ENCODE data around the gene NHERF2.

Gene NHERF2

DNA sequence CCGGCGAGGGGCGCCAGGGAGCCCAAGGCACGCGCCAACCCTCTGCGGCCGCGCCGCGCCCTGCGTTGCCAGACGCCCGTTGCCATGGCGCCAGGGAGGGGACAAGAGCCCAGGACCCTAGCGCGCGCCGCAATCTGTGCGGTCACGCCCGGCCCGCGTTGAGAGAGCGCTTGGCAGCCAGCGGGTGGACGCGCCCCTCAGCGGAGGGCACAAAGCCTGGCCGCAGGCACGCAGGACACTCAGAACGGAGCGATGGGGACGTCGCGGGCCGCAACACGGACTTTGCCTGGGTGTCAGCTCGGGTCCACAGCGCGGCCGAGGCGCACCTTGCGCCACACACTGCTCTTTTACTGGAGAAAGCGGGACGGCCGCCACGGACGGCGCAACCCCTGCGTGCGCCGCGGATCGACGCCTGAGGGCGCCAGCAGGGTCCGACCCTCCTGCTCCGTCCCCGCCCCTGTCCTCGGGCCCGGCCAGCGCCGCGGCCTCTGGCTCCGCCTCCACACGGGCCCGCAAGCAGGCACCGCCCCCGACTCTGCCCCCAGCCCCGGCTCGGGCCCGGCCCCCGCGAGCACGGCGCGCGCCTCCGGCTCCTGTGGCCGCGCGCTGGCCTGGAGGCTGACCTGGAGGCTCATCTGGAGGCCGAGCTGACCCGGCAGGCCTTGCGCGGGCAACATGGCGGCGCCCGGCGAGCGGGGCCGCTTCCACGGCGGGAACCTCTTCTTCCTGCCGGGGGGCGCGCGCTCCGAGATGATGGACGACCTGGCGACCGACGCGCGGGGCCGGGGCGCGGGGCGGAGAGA lies 43.0 kb upstream of the NHERF2 start, which contains the start of gene GFER:
Gene GFER, plus strand, starts transcription at position 650 of the 803 bp plus-strand sequence. Its CDS starts 26 bp downstream, at position 676.
- Histone ChIP-seq H3K9me3 (replicated peaks in 1 of 2; ENCODE audit: control insufficient read depth in 2 of 2, insufficient read depth in 1 of 2, low read depth in 1 of 2, low read length in 2 of 2) (no peaks in the 10 kb centered on the region), H3K9ac (ENCODE audit: low read depth, low read length, poor library complexity) (peak within 1 kb of the TSS; percentile 98), H2BK12ac (ENCODE audit: low read length) (peak within 1 kb of the TSS; percentile 18), H3K27me3 (ENCODE audit: control insufficient read depth in 3 of 3, insufficient read depth in 3 of 3, low read depth in 1 of 3, low read length in 3 of 3) (peaks cover 1 to 46% (median 20%) of the 10 kb centered on the region in 3 experiments), H2AK5ac (ENCODE audit: low read depth, low read length) (peak within 1 kb of the TSS; percentile 98), H3K18ac (ENCODE audit: low read length) (peak within 1 kb of the TSS; percentile 100), H4K8ac (ENCODE audit: low read depth, low read length) (no peak within 1 kb of the TSS), H3K4ac (ENCODE audit: low read length) (peak within 1 kb of the TSS; percentile 94), H3K4me2 (ENCODE audit: insufficient read depth, low read length, poor library complexity, severe bottlenecking) (peak within 1 kb of the TSS; percentile 96), H3K14ac (ENCODE audit: low read length) (no peak within 1 kb of the TSS), H2AFZ (ENCODE audit: low read length) (peak within 1 kb of the TSS; percentile 99), H3K4me1 (ENCODE audit: control insufficient read depth in 2 of 2, insufficient read depth in 1 of 2, low read depth in 1 of 2, low read length in 2 of 2) (peaks cover 17 to 31% of the 10 kb centered on the region in 2 donors), H4K91ac (ENCODE audit: low read depth, low read length, poor library complexity) (no peak within 1 kb of the TSS), H2BK5ac (ENCODE audit: low read length) (peak within 1 kb of the TSS; percentile 87), H3K23ac (ENCODE audit: low read depth, low read length, poor library complexity) (peak within 1 kb of the TSS; percentile 98), H3K79me1 (ENCODE audit: low read depth, low read length) (peaks cover 11% of the 10 kb centered on the region), H3K36me3 (replicated peaks in 1 of 2; ENCODE audit: control insufficient read depth in 2 of 2, insufficient read depth in 2 of 2, low read length in 2 of 2) (peaks cover 22 to 26% of the 10 kb centered on the region in 2 donors), H3K4me3 (ENCODE audit: low read length in 2 of 2) (peak within 1 kb of the TSS; percentile 87 to 93), H2BK120ac (ENCODE audit: low read depth, low read length) (peak within 1 kb of the TSS; percentile 76), H3K27ac (replicated peaks; ENCODE audit: low read length) (peak within 1 kb of the TSS; percentile 93), H2BK15ac (ENCODE audit: low read length) (peak within 1 kb of the TSS; percentile 91)
- peak; percentile 94 for DNase-seq (ENCODE audit: low spot score)
- WGBS, 2 donors (ENCODE audit: extremely low coverage in 2 of 2, insufficient read length in 2 of 2, insufficient replicate concordance in 1 of 2), result no CpG with 5 or more reads among the region's 109 CpGs

- WGBS, 2 donors (ENCODE audit: extremely low coverage in 2 of 2, insufficient read length in 2 of 2, insufficient replicate concordance in 1 of 2), result no CpG with 5 or more reads among the region's 58 CpGs
- H2BK120ac ChIP-seq (ENCODE audit: low read depth, low read length), result peak overlapping the region; percentile 35
- peaks cover 13% of the 10 kb centered on the region for H3K79me1 ChIP-seq (ENCODE audit: low read depth, low read length)
- H2BK12ac ChIP-seq (ENCODE audit: low read length), result peak overlapping the region; percentile 18
- H3K23ac ChIP-seq (ENCODE audit: low read depth, low read length, poor library complexity), result peak overlapping the region; percentile 93
- peak overlapping the region; percentile 99 for H2AFZ ChIP-seq (ENCODE audit: low read length)
- no peak overlapping the region for H3K14ac ChIP-seq (ENCODE audit: low read length)
- H3K18ac ChIP-seq (ENCODE audit: low read length), result peak overlapping the region; percentile 97
- H3K27ac ChIP-seq (replicated peaks; ENCODE audit: low read length), result peak overlapping the region; percentile 60
- H3K36me3 ChIP-seq (replicated peaks in 1 of 2; ENCODE audit: control insufficient read depth in 2 of 2, insufficient read depth in 2 of 2, low read length in 2 of 2), result peaks cover 22 to 24% of the 10 kb centered on the region in 2 donors
- H3K9ac ChIP-seq (ENCODE audit: low read depth, low read length, poor library complexity), result peak overlapping the region; percentile 86
- H3K4me1 ChIP-seq (ENCODE audit: control insufficient read depth in 2 of 2, insufficient read depth in 1 of 2, low read depth in 1 of 2, low read length in 2 of 2), result peaks cover 17 to 34% of the 10 kb centered on the region in 2 donors
- no peaks in the 10 kb centered on the region for H3K9me3 ChIP-seq (replicated peaks in 1 of 2; ENCODE audit: control insufficient read depth in 2 of 2, insufficient read depth in 1 of 2, low read depth in 1 of 2, low read length in 2 of 2)
- peaks cover 9 to 46% (median 21%) of the 10 kb centered on the region in 3 experiments for H3K27me3 ChIP-seq (ENCODE audit: control insufficient read depth in 3 of 3, insufficient read depth in 3 of 3, low read depth in 1 of 3, low read length in 3 of 3)
- H3K4me2 ChIP-seq (ENCODE audit: insufficient read depth, low read length, poor library complexity, severe bottlenecking), result peak overlapping the region; percentile 76
- peak overlapping the region; percentile 55 for H2BK15ac ChIP-seq (ENCODE audit: low read length)
- peak overlapping the region; percentile 94 for H3K4ac ChIP-seq (ENCODE audit: low read length)
- DNase-seq (ENCODE audit: low spot score), result no peak
- H3K4me3 ChIP-seq (ENCODE audit: low read length in 2 of 2), result peak overlapping the region; percentile 87 to 93
- peak overlapping the region; percentile 98 for H2AK5ac ChIP-seq (ENCODE audit: low read depth, low read length)
- H4K91ac ChIP-seq (ENCODE audit: low read depth, low read length, poor library complexity), result no peak overlapping the region
- peak overlapping the region; percentile 47 for H2BK5ac ChIP-seq (ENCODE audit: low read length)
- no peak overlapping the region for H4K8ac ChIP-seq (ENCODE audit: low read depth, low read length)
These were observed 42.1 kb upstream of the NHERF2 start for GRCh38 chr16:1984347-1985225.

DNA sequence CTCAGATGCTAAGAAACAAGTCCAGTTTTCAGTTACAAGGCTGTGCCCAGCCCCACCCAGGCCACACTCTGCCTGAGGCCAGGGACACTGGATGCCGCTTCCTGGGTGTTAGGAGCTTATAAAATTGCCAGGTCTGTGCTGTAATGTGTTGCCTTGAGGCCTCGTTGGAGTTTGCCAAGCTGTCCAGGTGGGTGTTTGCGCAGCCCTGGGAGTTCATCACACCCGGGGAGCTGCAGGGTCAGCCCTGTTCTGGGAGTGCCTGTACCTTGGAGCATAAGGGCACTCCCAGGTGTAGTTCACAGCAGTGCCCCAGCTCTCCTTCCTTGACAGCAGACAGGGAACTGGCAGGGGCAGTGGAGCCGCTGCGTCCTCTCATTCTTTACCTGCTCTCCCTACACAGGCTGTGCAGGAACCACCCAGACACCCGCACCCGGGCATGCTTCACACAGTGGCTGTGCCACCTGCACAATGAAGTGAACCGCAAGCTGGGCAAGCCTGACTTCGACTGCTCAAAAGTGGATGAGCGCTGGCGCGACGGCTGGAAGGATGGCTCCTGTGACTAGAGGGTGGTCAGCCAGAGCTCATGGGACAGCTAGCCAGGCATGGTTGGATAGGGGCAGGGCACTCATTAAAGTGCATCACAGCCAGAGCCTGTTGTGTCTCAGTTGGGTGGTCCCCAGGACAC lies 41.1 kb upstream of the NHERF2 start:
- no peak overlapping the region for H2BK120ac ChIP-seq (ENCODE audit: low read depth, low read length)
- H4K8ac ChIP-seq (ENCODE audit: low read depth, low read length), result no peak overlapping the region
- H3K79me1 ChIP-seq (ENCODE audit: low read depth, low read length), result peaks cover 13% of the 10 kb centered on the region
- peak overlapping the region; percentile 24 to 87 for H3K4me3 ChIP-seq (ENCODE audit: low read length in 2 of 2)
- no peaks in the 10 kb centered on the region for H3K9me3 ChIP-seq (replicated peaks in 1 of 2; ENCODE audit: control insufficient read depth in 2 of 2, insufficient read depth in 1 of 2, low read depth in 1 of 2, low read length in 2 of 2)
- no peak overlapping the region for H3K4ac ChIP-seq (ENCODE audit: low read length)
- H3K4me2 ChIP-seq (ENCODE audit: insufficient read depth, low read length, poor library complexity, severe bottlenecking), result peak overlapping the region; percentile 76
- DNase-seq (ENCODE audit: low spot score), result no peak
- H2AFZ ChIP-seq (ENCODE audit: low read length), result no peak overlapping the region
- no CpG with 5 or more reads among the region's 14 CpGs for WGBS, 2 donors (ENCODE audit: extremely low coverage in 2 of 2, insufficient read length in 2 of 2, insufficient replicate concordance in 1 of 2)
- H2BK5ac ChIP-seq (ENCODE audit: low read length), result no peak overlapping the region
- H3K36me3 ChIP-seq (replicated peaks in 1 of 2; ENCODE audit: control insufficient read depth in 2 of 2, insufficient read depth in 2 of 2, low read length in 2 of 2), result peaks cover 22 to 24% of the 10 kb centered on the region in 2 donors
- no peak overlapping the region for H3K23ac ChIP-seq (ENCODE audit: low read depth, low read length, poor library complexity)
- no peak overlapping the region for H4K91ac ChIP-seq (ENCODE audit: low read depth, low read length, poor library complexity)
- no peak overlapping the region for H3K27ac ChIP-seq (replicated peaks; ENCODE audit: low read length)
- peaks cover 21 to 30% of the 10 kb centered on the region in 2 donors for H3K4me1 ChIP-seq (ENCODE audit: control insufficient read depth in 2 of 2, insufficient read depth in 1 of 2, low read depth in 1 of 2, low read length in 2 of 2)
- peak overlapping the region; percentile 18 for H3K9ac ChIP-seq (ENCODE audit: low read depth, low read length, poor library complexity)
- peaks cover 14 to 42% (median 14%) of the 10 kb centered on the region in 3 experiments for H3K27me3 ChIP-seq (ENCODE audit: control insufficient read depth in 3 of 3, insufficient read depth in 3 of 3, low read depth in 1 of 3, low read length in 3 of 3)
- no peak overlapping the region for H3K14ac ChIP-seq (ENCODE audit: low read length)
- no peak overlapping the region for H2BK15ac ChIP-seq (ENCODE audit: low read length)
- no peak overlapping the region for H2BK12ac ChIP-seq (ENCODE audit: low read length)
- H2AK5ac ChIP-seq (ENCODE audit: low read depth, low read length), result no peak overlapping the region
- no peak overlapping the region for H3K18ac ChIP-seq (ENCODE audit: low read length)

Measured in neuronal stem cell (in vitro differentiated cells).